Urothelium cell line (cell line): ENCODE measurements around the gene NOX1.
A peak's percentile ranks its signal among the peaks of the same experiment; 100 is the strongest.

Experiments
- DNase-seq: peaks from one replicate; pipeline ENCODE4 v3.0.0; 2011; ENCODE audit warnings: low spot score, mixed read lengths
- FAIRE-seq: peaks from 2 replicates; lab custom pipeline; 2011; peaks lifted over from hg19 to GRCh38; lab: Jason Lieb, UNC

Gene NOX1

DNA sequence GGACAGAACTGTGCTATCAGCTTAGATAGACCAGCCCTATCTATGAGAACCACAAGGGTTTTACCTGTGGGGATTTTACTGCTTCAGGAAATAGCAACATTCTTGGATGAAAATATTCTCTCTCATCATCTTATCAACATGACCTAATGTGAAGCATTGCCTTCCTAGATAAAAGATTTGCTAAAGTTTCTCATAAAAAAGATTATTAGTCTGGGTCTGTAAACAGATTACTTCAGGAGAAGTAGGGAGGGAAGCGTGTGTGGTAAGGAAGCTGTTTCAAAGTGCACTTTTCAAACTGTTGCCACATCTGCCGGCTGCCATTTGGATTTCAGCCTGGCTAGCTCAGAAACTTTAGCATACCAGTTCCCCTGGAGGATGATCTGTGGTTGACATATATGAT, at the start of gene NOX1:
Gene NOX1, minus strand, starts transcription at position 35 of the 400 bp plus-strand sequence. CDS start 220 bp downstream, outside the sequence.
- FAIRE-seq = no peak
- no peak for DNase-seq

DNA sequence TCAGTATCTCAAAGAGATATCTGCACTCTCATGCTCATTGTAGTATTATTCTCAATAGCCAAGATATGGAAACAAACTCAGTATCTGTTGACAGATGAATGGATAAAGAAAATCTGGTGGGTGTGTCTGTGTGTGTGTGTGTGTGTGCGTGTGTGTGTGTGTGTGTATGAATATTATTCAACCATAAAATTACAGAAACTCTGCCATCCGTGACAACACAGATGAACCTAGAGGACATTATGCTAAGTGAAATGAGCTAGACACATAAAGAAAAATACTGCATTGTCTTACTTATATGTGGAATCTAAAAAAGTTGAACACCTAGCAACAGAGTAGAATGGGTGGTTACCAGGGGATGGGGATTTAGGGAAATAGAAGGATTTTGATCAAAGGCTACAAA, 41.4 kb upstream of the NOX1 start:
- DNase-seq (no peak), FAIRE-seq (no peak)

DNA sequence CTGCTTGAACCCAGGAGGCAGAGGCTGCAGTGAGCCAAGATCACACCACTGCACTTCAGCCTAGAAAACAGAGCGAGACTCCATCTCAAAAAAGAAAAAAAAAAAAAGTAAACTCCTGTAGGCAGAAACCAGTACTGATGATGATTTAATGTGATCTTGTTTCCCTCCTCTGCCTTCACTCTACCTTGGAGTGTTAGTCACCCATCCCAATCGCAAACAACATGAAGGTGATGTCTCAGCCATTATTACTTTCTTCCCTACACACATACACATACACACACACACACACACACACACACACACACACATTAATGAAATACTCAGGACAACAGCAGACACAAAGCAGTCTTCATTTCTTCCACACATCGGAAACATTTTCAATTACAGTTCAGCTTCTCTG, 39.0 kb upstream of the NOX1 start:
- DNase-seq (no peak), FAIRE-seq (no peak)

DNA sequence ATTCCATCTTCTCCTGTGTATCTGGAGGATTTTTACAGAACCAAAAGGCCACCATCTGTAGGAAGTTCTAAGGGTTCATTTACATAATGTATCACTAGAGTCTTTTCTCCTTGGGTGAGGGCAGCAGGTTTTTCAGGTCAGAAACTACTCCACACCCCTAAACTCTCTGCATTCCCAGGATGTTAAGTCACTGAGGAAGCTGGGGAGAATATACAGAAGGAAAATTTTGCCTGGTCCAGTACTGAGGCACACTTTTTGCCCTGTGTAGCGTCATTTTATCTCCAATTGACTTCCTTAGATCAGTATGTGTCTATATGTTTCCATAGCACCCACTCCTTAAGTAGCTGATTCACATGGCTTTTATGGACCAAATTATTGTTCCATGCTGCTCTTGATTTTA, 37.6 kb upstream of the NOX1 start:
- no peak for FAIRE-seq
- DNase-seq = no peak

DNA sequence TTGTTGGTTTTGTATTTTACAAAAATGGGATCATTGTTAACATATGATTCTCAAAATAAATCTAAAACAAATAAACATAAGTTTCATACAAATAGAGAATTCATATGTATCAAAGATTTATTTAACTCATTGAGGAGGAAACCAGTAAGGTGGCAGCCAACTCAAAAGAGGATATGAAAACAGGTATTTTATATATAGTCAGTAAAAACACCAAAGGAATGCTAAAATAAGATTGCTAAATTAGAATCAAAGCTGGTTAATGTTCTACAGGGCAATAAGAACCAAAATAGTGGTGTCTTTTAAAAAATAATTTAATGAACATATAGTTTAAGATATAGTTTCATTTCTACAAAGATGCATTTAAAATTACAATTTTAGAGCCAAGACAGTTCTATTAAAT, 31.5 kb upstream of the NOX1 start:
- no peak for FAIRE-seq
- no peak for DNase-seq

DNA sequence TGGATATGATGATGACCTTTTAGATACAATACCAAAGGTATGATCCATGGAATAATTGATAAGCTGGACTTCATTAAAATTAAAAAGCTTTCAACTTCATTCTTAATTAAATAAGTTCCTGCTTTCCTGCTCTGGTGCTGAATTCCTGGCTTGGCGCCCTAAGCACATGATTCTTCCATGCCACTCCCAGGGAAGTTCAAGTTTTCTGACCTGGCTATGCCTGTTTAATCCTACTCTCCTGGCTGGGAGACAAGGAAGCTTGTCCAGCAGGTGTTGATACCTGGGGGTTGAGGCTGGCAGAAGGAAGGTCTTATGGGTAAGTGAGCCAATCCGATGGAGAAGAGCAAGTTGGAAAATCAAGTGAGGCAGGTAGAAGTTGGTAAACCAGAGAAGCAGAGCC, 30.3 kb upstream of the NOX1 start:
- DNase-seq (no peak), FAIRE-seq (no peak)

DNA sequence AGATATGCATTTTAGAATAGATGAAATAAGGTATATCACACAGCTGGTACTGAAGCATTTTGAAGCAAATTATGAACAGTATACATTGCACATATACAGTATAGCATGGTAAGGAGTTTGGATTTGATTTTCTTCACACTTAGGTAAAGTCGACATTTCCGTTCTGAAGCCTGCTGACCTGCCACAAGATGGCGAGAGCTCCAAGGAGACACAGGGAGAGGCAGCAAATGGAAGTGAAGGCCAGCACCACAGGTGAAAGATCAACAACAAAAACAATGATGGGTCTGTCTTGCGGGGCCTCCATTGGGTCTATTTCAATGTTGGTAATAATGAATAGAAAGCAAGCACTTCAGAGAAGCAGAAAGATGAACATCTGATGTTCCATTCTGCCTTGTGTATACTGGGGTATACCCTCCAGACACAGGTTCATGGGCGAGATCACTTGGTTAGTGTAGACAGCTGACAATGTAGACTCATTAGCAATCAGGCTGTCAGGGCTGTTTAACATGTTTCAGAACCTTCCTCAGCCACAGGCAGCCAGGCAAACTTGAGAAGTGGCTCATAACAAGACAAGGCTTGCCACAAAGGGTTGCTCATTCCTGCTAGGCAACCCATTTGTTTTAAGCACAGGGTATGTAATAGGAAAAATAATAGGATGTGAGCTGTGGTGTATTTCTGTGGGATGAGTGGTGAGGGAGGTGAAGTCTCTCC, 21.4 kb upstream of the NOX1 start:
- peak; percentile 38 for DNase-seq
- no peak for FAIRE-seq

DNA sequence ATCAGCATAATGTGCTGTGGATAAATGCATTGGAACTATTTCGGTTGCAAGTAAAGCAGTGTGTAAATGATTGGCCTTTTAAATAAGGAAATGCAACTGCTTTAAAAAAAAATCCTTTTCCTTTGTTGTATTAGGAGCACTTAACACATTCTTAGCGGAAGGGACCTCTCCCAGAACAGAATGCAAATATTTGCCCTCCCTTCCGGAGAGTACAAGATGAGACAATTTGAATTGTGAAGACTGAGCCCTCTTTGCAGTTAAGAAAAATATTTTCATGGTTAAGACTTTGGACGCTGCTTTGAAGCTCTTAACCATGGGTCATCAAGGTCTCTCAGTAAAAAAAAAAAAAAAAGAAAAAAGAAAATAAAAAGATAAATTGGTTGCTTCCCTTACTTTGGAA, 9.5 kb upstream of the NOX1 start:
- DNase-seq = no peak
- no peak for FAIRE-seq

DNA sequence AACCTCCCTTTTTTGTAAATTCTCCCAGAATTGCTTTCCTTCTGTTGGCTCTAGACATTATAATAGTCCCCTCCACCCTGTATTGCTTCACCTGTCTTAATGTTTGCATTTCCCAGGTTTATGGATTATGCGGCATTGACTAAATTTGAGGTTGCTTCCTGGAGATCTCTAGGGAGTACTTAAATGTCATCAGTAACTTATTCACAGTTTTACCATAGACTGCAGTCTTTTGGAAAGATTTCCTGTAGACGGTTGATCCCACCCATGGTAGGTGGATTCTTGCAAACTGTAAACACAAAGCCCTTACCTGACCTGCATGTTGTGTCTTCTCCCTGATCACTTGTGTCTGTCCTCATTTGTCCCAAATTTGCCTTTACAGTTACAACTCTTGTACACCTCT, 6.2 kb upstream of the NOX1 start:
- FAIRE-seq (no peak), DNase-seq (no peak)

DNA sequence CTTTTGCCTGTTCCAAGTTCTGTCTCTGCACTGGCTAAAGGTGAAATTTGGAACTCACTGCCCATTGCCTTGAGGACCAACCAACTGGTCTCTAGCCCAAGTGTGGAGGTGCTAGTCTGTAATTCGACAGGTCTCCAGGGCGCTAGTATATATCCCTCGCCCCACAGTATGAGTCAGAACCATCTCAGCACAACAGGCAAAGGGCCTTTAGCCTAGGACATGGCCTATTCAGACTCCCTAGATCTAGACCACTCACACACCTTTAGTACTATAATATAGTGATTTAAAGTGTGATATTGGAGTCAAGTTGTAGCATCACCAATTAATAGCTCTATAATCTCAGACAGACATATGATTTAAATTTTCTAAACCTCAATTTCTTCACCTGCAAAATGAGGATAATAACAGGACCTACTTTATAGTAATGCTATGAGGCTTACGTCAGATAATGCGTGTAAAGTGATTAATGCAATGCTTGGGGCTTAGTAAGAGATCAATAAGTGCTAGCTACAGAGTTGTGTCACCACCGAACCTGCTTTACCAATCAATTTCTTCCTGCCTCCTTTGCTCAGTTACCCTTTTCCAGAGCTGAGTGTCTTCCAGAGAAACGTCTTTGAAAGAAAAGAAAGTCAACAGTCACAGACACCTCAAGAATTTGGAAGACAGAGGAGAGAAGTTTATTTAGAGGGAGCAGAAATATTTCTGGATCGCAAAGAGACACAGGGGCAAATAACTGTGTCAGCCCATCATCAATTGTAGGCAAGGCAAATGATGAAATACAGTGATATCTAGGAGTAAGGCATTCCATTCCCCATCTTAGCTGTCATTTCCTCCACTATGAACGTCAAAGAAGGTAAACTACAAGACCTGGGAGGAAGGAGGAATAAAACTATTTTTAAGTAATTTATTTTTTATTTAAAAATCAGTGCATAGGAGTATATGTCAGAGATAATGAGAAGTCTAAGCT, 2.3 kb downstream of the NOX1 start:
- FAIRE-seq (no peak), DNase-seq (no peak)

DNA sequence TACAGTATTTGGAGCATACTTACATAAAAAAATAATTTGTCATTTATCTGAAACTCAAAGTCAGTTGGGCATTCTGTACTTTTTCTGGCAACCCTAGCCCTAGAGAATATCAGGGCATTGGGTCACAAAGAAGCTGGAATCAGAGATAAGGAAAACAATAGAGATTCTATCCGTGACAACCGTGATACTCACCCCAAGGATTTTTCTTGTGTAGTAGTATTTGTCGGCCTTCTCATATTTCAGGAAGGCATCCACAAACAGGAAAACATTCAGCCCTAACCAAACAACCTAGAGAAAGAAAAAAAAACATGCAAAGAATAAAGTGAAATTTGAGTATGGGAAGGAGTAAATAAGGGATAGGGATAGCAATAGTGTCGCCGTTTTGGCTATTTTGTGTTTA, 3.6 kb downstream of the NOX1 start:
- DNase-seq (no peak), FAIRE-seq (no peak)

DNA sequence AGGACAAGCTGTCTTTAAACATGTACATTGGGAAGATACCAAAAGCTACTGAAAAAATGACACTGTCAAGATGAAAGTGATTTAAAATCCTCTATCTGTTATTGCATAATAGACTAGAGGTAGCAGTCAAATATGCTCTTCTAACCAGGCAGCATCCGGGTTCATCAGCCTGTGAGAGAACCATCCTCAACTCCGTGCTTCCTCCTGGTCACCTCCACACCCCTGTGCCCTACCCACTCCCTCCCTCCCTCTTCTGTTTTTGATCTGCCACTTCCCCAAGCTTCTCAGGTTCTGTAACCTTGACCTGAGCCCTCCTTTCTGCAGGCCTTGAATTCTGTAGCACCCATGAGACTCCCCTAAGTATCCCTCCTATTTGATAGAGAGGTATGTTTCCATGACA, 5.9 kb downstream of the NOX1 start:
- FAIRE-seq (no peak), DNase-seq (no peak)

DNA sequence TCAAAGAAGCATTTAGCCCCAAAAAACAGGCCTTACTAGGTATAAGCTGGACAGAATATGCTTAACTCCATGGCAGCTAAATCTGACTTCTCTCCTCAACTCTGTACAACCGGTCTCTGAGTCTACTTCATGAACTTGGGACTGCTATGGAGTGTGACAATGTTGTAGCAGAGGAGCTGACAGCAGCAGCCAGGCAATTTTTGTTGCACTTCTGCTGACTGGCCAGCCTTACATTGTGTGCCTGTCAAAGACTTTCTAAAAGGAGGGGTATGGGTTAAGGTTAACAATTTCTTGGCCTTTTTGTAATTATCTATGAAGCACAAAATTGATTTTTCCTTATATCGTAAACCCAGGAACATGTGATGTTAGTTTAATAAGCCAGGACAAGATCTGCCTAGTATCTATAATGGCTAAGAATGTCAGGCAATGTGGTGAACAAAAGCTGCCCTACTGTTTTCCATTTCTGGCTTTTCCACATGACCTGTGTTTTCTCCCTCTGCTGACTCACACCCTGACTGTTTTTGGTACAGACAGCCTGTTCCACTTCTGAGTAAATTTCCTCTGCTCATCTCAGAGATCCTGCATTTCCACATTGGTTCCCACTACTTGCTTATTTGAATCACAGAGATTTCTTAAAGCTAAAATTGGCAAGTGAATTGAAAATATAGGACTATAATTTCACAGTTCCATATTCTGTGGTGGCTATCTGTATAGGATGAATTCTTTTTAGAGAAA, 9.3 kb downstream of the NOX1 start:
- DNase-seq (peak; percentile 4), FAIRE-seq (no peak)

DNA sequence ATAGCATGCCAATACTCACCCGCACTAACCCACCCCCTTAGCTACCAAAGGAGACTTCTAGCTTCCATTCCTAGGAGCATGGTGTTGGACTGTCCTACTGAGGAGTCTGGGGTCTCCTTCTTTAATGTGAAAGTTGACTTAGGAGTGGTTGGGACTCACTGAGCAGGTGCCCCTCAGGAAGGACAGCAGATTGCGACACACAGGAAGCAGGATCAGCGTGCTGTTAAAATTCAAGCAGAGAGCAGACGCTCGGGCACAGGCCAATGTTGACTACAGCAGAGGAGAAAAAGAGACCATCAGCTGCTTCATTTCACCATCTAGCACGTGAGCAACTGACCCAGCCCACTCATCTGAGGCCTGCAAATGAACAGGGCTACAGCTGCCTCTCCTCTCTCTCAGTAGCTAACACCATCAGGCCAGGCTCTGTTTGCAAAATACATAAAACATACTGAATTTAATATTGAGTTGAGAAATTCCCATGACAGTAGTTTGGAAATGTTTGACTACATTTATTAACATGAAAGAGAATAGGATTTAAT, 10.8 kb downstream of the NOX1 start:
- FAIRE-seq (no peak), DNase-seq (no peak)

DNA sequence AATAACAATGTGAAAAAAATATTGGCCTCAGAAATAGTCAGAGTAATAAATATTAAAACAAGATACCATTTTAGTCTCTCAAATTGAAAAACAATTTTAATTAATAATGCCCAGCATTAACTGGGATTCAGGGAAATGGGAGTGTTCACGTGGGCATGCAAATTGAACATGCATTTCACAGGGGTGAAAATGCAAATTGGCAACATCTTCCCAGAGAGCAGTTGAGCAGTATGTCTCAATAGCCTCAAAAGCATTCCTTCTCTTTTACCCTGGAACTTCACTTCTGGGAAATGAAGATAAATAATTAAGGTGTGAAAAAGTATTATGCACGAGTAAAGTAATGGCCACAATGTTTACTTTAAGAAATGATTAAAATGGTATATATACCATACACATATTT, 21.3 kb downstream of the NOX1 start:
- no peak for FAIRE-seq
- no peak for DNase-seq

DNA sequence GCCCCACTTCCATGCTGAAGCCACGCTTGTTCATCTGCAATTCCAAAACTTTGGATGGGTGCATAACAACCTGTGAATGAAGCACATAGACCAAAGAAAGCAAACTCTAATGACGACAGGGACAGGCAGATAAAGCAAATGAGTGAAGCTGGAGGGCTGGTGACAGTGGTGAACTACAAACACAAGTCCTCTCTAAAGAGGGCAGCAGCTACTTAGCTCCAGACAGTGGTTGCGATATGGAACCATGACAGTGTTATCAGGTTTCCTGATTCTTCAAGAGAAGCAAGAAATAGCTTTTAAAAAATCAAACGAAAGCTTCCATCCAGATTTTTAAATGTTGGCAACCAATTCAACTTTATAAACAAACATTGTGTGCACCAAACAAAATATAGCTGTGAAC, 23.8 kb downstream of the NOX1 start:
- DNase-seq (no peak), FAIRE-seq (no peak)

DNA sequence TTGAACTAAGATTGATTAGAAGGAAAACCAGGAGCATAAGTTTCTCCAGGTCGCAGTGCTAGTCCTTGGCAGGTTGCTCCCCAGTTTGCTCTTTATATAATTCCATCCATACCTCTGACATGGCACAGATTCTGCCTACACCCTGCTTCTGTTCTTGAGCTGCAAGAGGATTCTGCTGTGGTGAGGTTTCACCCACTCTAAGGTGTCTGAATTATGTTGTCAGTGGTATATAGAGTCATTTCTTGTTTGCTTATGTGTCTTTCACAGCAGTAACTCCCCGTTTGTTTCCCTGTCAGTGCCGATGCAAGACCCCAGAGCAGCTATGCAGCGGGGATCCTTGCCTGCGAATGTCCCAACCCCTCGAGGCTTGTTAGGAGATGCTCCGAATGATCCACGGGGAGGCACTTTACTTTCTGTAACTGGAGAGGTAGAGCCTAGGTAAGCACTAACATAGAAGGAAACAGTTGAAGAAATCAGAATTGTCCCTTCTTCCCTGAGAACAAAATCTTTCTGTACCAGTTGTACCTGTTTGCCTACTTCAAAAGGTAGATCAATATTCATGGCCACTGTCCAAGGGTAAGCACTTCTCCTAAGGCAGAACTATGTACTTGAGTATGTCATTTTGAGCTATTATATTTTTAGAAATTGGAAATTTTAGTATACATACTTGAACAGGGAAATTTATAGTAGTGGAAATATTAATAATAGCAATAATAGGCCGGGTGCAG, 42.8 kb downstream of the NOX1 start:
- DNase-seq (no peak), FAIRE-seq (no peak)

DNA sequence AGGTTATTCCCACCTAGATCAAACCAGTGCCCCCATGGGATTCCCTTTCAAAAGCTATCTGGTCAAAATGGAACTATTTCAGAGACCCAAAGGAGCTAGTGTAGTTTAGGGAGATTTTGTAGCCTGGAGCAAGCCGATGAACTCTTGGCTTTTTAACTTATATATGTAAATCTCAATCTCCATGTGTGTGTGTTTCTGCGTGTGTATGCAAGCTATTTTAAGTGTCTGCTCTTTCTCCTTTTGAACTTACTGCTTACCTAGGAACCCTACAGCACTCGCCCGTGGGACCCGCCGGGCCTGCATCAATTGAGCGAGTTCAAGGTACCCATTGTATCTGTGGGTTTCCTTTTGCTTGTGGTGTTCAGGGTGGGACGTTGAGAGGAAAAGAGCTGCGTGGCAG, 43.6 kb downstream of the NOX1 start:
- DNase-seq = no peak
- FAIRE-seq = no peak

DNA sequence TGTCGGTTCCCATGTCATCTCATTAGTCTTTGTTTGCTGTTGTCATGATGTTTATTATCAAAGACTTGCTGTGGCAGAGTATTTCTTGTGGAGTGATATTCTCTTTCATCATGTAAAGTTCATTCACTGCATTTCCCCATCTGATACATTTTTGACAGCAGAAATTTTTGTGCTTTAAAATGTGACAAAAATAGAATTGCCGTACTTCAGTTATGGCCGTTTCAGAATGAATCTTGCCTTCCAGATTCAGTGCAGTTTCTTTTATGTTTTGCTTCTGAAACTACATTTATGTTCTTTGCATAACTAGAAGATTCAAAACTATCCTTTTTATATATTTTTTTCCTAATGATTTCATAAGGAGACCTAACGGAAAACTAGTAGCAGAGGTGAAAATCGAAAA, 44.0 kb downstream of the NOX1 start:
- FAIRE-seq = no peak
- no peak for DNase-seq

DNA sequence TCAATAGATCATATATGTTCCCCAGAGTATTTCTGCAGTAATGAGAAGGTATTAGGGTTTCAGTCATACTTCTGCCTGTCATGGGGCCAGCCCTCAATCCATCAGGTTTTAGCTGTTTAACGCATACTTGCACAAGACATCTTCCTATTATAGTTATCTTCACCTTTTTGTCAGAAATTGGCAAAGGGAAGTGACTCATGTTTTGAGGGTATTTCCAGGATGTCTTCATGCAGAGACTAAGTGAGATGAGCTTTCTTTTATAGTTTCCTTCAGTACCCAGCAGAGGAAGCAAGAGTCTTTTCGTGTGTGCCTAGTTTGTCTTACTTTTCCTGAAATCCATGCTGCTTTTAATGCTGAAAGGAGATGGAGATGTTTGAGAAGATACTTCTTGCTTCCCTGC, 44.4 kb downstream of the NOX1 start:
- FAIRE-seq = no peak

More for the DNA sequence above, 44.4 kb downstream of the NOX1 start:
- DNase-seq = no peak
